HG02970 (cell line): ENCODE results near the gene CEP295NL.
"Not testable (repeated sequence)": the region's sequence is repeated elsewhere in the genome, so short reads cannot be mapped to it uniquely, and the experiment has no call there.

Experiments
- ATAC-seq: cut with Tn5 transposase; IDR thresholded peaks from one replicate; pipeline ENCODE4 v1.9.1; 2021; ENCODE audit warnings: mild to moderate bottlenecking, moderate library complexity, moderate number of reproducible peaks; ENCODE audit not compliant: unreplicated experiment, low FRiP score

CEP295NL gene, protein sequence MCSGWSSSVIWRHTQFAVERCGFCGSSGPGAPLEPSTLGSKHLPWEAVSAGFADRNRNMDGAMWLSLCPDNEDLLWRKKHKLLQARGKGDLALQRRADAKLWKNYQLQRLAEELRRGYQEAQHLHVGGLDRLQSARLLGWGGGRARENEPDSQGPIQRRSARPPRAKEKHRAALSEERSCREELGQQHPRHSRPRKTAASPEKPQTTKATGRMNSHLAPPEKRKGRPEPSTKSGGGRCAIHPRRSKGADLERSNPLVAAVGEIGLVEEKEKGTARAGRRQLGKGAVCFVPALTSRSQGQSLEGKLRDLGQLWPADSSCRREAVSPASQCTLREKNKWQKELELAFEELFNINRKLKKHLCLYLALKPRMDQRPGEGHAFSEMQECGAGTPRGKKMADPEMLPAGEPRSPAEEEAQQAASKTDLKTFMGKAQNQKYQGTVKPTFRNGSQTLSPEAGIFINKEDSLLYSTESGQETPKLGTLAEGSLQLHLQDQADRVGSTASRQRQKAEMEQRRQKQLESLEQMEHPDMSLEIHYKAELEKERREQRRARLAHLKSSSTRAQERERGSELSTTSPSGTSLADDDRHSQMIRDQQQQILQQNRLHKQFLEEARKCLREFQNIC

DNA sequence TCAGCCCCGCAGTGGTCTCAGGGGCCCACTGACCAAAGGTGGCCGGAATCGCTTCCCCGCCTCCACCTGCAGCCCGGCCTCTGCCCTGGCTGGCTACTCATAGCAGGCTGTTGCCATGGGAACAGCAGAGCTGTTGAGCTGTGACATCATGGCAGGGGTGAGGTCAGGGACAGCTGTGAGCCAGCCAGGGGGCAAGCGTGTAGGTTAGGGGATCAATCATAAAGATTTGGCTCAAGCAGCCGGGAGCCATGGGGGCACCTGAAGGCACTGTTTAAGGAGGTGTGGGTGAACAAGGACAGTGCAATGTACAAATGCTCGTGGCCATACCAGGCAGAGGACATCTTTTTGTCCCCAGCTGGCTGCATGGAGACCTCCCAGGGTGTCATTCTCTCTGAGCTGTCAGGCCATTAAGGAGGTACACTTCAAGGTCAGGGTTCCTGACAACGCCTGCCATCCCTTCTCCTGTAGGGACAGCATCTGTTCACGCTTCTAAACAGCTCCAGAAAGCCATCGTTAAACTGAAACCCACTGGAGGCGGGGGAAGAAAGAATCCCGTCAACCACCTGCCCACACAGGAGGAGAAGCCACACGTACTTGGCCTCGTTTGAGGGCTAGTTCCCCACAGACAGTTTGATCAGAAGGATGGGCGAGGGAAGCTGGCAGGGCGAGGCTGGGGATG is at the start of gene CEP295NL:
Gene CEP295NL, minus strand, starts transcription at position 101 of the 679 bp plus-strand sequence. CDS start 1,373 bp downstream, outside the sequence.
- no peak for ATAC-seq

DNA sequence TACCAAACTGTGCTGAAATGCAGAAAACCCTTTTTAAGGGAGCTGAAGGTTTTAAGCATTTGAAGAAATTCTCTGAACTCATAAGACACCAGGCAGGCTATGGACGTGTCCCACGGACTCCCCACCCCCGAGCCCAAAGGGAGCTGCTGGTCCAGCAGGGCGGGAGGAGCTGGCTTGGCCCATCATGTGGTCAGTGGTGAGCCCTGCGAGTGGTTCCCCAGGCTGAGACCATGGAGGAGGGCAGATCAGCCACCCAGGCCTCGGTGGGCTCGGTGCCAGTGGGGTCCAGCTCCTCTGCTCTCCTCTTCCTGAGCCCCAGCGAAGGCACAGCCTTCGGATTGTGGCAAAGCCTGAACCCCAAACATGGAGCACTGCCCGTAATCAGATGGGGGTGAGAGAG is 49.7 kb upstream of the CEP295NL start:
- no peak for ATAC-seq

DNA sequence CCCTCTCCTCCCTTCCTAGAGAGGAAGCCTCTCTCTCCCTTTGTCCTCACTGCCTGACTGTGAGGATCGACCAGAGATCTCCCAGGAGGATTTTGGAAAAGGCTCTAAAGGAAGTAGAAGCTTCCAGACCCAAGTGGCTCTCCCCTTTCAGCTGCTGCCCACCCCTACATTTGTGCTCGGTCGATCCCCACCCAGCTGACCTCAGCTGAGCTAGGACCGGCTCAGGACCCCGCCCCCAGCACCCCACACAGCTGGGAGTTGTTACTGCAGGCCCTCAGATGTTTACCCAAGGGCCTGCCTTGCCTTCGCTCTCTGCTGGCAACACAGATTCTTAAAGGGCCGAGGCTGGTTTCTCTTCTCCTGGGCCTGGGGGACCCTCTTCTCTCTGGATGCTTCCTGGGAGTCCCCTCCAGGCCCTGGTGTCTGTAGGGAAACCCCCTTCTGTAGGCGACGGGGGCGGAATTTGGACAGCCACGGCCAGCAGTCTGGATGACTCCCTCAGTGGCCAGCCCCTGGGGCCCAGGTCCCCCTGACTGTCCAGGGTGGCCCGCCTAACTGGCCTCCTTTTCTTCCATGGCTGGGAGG is 49.1 kb upstream of the CEP295NL start:
- no peak for ATAC-seq

DNA sequence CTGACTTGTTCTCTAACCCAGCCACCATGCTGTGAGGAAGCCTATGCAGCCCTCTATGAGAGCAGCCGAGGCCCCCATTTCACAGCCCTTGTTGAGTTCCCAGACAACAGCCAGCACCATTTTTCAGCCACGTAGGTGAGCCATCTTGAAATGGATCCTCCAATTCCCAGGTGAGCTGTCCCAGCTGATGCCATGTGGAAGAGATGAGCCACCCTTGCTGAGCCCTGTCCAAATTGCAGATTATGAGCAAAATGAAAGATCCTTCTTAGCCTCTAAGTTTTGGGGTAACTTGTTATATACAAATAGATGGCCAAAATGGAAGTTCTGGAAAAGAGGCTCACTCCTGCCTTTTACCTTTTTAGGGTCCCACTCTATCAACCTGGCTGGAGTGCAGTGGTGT is 47.9 kb upstream of the CEP295NL start:
- no peak for ATAC-seq

DNA sequence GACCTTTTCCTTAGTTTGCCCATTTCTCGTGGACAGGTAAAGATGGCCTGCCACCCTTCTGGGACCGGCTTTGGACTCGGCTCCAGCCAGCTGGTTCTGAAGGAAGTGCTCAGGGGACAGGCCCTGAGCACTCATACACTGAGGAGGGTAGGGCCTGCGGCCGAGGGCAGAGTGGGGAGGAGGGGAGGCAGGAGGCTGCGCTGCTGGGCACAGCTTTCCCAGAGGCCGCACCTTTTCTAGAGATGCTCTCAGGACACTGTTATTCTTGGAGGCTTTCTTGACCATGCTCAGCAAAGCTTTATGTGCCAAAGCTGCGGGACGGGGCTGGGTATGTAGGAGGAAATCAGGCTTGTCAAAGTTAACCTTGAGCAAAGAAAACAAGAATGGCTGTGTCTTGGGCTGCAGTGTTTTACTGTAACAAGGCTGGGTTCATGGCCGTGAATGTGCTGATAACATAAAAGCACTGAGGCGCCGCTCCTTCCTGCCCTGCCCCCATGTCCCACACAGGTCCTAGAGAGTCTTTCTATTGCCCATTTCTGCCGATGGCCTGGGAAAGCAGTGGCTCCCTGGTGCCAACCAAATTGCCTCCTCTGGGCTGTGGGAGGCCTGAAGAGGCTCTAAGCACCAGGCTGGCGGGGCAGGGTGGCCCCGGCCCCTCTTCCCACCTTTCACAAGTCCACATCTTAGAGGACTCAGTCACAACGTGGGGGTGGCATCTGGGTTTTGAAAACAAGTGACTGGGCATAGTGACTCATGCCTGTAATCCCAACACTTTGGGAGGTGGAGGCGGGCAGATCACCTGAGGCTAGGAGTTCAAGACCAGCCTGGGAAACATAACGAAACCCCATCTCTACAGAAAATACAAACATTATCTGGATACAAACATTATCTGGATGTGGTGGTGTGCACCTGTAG is 44.5 kb upstream of the CEP295NL start:
- no peak for ATAC-seq

DNA sequence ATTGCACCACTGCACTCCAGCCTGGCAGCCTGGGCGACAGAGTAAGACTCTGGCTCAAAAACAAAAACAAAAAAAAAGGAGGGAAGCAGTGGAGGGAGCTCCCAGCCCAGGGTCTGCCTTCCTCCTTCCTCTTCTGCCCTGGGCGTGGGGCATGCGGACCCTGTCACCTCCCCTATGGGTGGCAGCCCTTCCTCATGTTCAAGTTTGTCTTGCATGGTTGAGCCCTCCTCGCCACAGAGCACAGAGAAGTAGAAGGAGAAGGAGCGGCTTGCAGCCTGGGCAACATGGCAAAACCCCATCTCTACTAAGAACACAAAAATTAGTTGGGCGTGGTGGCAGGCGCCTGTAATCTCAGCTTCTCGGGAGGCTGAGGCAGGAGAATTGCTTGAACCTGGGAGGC is 43.6 kb upstream of the CEP295NL start:
- no peak for ATAC-seq

DNA sequence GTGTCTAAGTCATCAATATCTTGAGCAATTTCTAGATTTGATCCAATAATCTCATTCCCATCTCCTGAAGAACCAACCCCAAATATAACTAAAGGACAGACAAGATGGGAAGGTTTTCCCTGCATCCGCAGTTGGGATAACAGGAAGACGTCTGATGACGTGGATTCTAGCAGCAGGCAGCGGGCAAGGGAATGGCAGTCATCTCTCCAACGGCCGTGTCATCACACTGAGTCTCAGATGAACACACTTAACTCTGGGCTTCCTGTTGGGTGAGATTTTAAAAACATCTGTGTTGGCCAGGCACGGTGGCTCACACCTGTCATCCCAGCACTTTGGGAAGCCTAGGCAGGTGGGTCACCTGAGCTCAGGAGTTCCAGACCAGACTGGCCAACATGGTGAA is 43.1 kb upstream of the CEP295NL start:
- no peak for ATAC-seq

DNA sequence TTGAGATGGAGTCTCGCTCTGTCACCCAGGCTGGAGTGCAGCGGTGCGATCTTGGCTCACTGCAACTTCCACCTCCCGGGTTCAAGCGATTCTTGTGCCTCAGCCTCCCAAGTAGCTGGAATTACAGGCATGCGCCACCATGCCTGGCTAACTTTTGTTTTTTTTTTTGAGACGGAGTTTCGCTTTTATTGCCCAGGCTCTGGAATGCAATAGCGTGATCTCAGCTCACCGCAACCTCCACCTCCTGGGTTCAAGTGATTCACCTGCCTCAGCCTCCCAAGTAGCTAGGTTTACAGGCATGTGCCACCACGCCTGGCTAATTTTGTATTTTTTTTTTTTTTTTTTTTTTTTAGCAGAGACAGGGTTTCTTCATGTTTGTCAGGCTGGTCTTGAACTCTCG is 42.5 kb upstream of the CEP295NL start:
- ATAC-seq: not testable (repeated sequence)

DNA sequence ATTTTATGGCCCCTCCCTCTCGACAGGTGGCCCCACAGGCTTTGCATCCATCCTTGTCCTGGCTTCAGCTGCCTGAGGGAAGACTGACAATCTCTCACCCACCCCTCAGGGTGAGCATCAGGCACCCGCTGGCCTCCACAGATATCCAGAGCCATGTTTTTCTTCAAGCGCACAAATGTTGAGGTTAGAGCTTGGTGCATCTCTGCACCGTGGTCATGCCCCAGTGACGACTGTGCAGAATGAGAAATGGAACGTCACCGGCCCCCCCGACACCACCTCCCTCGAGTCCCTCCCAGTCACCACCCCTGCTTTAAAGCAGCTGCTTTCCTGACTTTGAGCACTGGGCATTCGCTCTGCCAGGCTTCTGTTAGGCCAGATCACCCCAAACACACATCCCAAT is 42.0 kb upstream of the CEP295NL start:
- no peak for ATAC-seq

DNA sequence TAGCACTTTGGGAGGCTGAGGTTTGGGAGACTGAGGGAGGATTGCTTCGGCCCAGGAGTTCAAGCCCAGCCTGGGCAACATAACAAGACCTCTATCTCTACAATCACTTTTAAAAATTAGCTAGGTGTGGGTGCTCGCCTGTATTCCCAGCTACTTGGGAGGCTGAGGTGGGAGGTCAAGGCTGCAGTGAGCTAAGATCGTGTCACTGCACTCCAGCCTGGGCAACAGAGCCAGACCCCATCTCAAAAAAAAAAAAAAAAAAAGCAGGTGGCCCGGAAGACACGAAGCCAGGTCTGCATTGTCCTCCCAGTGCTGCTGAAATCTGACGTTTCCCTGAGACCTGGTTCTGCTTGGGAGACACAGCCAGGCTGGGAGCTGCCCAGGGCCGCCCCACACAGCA is 41.0 kb upstream of the CEP295NL start:
- no peak for ATAC-seq

DNA sequence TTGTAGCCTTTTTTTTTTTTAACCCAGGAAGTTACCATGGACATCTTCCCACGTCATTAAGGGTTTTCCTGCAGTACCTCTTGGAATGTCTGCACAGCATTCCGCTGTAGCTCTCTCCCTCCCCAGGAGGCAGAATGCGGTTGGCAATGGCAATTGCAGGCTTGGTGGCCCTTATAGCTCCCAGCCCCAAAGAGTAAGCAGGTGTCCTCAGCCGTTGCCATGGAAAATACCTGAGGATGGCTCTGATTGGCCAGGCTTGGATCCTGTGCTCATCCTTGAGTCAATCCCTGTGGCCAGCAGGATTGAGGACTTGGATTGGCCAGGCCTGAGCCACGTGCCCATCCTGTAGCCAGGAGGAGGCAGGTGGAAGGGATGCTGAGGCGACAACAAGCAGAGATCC is 37.7 kb upstream of the CEP295NL start:
- ATAC-seq: no peak

DNA sequence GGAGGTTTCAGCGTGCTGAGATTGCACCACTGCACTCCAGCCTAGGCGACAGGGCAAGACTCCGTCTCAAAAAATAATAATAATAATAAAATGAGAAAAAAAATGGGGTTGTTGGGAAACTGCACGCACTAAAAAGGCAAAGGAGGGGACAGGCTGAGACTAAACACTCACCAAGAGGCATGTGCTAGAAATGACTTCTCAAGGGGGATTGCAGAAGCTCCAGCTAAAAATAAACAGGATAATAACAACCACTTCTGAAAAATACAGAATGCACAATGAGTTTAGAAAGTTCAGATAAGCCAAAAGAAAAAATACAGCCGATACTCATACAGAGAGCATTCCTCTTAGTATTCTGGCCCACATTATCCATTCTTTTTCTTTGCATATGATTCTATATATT is 37.3 kb upstream of the CEP295NL start:
- no peak for ATAC-seq

DNA sequence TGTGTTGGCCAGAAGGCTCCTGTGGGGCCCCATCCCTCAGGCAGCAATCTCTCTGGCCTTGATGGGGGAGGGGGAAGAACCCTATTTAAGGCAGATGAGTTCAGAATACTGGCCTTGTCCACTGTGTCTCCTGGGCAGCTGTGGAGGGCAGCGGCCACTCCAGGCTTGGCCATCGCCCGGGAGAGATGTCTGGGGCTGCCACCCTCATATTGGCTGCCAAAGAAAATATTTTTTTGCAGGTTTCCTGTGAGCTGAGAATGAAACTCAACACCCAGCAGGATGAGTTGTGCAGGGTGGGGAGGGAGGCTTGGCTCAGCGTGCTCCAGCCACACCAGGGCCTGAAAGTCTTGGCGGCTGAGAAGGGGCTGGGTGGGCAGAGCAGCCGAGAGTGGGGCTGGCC is 36.6 kb upstream of the CEP295NL start:
- ATAC-seq: no peak

DNA sequence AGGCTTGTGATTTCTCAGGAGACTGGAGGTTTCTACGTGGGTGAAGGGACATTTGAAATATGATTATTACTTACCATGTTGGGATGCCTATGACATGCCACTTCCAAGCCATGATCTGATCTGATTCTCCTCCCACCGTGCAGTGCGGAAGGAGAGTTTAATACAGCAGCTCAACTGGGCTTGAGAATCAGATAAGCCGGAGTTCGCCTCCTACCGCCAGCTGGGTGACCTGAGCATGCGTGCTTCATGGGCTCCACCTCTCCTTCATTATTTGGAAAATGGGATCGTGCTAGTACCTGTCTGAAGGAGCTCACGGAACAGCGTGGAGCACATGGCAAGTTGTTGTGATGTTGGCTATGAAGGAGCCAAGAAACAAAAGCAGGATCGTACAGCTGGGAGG is 34.6 kb upstream of the CEP295NL start:
- ATAC-seq: no peak

DNA sequence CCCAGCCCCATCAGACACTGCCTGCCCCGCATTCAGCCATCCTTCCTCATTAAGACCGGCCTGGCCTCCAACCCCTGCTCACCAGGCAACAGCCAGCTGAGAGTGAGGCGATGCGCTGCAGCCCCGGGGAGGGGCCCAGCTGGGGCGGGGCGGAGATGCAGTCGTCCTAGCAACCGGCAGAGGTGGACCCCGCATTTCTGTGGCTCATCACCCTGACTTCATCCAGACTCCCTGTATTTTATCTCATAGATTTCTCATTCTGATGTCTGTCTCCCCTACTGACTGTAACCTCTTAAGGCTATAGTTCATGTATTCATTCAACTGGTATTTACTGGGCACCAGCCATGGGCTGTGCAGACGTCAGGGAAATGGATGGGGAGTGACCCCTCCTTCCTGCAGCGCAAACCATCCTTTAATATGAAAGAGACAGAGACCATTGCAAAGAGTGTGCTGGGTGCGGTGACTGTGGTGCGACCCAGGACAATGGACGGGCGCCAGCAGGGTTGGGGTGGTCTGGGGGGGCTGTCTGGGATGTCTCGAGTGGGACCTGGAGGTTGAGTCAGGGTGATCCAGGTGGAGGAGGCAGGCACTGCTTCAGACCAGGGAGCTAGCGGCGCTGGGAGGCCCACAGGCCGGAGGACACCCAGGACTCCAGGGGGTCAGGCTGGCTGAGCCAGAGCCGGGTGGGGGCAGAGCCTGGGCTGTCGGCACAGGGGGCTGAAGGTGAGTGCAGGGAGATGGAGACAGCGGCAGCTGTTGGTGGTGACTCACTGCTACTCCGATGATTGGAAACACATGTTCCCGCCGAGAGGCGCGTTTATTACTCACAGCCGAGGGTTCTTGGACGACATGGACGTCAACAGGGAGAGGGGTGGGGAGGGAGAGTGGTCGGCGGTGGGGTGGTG is 32.7 kb upstream of the CEP295NL start:
- ATAC-seq: no peak

DNA sequence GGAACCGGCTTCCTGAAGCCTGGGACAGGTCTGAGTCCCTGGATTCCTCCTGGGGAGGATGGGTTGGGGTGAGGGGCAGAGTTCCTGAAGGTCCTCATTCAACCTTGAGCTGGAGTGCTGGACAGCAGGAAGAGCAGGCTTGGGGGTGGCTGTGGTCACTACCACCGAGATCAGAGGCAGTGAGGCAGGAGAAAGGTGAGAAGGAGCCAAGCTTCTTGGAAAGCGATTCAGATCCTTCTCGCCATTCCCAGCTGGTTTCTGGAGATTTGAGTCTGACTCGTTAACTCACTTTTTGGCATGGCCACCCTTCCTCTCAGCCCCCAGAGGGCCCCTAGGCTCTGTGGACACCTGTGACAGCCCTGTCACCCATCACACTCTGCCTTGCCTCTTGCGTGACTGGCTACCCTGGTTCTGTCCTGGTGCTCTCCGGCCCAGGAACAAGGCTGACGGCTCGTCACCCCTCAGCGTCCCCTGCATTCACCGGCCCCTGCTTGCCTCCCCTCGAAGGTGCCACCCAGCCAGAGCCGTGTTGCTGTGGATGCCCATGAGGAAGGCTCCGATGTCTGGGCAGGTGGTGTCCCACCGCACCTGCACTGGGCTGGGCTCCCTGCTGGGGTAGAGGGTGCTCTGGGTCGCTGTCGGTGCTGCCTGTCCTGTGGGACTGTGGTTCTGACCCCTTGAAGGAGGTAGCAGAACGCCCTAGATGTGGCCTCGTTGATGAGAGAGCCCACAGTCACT is 31.8 kb upstream of the CEP295NL start:
- no peak for ATAC-seq

DNA sequence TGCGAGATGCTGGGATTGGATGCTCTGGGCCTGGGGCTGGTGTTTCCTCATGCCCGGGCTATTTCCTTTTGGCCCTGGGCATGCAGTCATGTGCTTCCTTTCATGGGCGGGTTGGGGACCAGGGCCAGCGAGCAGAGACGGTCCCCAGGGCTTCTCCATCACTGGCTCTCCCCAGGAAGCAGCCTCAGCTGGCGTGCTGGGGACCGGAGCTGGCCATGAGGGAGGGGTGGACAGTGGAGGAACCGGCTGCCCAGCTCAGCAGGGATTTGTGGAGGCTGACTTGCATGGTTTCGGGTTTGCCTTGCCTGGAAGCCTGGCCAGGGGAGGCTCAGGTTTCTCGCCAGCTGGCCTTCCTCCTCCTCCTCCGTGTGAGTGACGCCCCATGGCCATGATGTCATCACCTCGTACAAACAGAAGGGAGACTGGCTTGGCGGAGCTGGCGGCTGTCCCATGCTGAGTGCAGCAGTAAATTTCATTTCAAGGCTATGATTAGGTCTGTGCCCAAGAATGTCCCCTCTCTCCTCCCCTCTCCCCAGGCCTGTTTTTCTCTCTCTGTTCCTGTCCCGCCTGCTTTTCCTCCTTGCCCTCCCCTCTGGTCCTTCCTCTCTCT is 31.1 kb upstream of the CEP295NL start:
- no peak for ATAC-seq
